GM12801 (cell line): ENCODE data around the gene UBR4.

Source experiments
- TF ChIP-seq, protein P1 (sequence below): IDR thresholded peaks from one replicate; pipeline ENCODE4 v1.5.1; 2011; ENCODE audit warnings: control low read depth; ENCODE audit not compliant: insufficient read length; ENCODE audit errors: extremely low read depth

The UBR4 gene

GRCh38 chr1:19120070-19120469 is 90.0 kb downstream of the UBR4 start:
- TF ChIP-seq, protein P1, sequence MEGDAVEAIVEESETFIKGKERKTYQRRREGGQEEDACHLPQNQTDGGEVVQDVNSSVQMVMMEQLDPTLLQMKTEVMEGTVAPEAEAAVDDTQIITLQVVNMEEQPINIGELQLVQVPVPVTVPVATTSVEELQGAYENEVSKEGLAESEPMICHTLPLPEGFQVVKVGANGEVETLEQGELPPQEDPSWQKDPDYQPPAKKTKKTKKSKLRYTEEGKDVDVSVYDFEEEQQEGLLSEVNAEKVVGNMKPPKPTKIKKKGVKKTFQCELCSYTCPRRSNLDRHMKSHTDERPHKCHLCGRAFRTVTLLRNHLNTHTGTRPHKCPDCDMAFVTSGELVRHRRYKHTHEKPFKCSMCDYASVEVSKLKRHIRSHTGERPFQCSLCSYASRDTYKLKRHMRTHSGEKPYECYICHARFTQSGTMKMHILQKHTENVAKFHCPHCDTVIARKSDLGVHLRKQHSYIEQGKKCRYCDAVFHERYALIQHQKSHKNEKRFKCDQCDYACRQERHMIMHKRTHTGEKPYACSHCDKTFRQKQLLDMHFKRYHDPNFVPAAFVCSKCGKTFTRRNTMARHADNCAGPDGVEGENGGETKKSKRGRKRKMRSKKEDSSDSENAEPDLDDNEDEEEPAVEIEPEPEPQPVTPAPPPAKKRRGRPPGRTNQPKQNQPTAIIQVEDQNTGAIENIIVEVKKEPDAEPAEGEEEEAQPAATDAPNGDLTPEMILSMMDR, result no peak

DNA sequence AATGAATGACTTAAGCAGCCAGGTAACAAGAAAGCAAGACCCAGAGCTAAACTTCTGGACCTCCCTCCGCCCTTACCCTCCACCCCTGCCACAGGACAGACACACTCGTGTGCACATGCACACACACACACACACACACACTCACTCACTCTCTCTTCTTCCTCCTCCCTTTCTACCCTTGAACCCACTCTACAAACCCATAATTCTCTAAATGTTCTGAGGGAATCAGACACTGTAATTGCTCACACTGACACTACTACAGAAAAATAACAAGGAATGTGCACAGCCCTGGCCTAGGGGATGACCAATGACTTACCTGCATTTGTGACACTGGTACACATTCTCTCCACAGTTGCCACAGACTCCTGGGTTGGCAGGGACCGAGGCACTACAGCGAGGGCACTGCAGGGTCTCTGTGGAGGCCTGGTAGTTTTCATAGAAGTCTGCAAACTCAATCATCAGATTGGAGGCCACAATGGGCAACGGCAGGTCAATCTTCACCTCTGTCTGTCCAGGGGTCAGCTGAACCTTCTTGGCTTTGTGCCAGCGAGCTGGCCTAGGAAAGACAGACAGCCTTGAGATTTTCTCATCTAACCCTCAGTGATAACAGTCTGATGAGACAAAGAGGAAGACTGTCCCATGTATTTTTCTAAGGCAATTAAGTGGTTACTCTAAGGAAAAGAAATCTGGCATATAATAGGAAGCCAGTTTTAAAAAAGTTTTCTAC is 94.8 kb downstream of the UBR4 start:
- TF ChIP-seq, protein P1, result no peak

GRCh38 chr1:19113697-19114092 is 96.4 kb downstream of the UBR4 start:
- TF ChIP-seq, protein P1, result no peak

GRCh38 chr1:19112891-19113696 is 97.0 kb downstream of the UBR4 start:
- TF ChIP-seq, protein P1, result no peak

DNA sequence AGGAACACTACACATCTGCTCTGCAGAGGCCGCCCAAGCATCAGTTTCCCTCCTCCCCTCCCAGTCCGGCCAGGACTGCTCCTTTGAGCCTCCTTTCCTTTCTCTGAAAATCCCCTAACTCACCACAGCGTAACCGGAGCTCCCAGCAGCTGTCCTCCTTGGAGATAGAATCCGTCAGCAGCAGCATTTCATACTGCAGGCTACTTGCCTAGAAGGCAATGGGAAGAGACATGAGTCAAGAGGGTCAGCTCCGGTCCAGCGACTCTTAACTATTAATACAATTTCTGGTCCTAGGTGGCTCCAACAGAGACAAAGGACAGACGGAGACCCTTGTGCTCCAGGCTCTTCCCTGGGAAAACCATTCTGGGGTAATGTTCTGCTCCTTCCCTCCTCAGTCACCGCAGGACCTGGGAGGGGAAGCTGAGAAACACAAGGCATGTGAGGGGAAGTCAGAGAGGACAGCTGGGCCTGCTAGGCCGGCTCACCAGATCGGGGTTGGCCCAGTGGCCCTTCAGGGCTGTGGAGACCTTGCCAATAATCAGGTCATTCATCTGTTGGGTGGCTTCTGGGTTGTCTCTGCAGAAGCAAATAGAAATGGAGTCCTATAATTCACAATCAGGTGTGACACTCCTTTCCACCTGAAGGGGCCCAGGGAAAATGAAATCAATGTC is 99.7 kb downstream of the UBR4 start:
- TF ChIP-seq, protein P1, result no peak

DNA sequence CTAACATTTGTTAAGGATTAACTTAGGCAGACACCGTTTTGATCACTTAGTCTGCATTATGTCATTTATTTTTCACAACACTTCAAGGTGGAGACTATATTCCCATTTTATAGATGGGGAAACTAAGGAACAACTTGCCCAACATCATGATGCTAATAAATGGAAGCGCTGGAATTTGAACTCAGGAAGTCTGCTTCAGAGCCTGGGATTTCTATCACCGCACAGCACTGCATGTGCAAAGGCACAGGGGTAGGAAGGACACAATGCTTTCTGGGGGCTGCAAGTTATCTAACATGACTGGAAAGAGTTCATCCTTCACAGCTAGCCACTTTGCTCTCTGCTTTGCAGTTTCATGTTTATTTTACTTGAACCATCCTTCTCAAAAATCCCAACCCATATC is 100.5 kb downstream of the UBR4 start:
- TF ChIP-seq, protein P1, result no peak

GRCh38 chr1:19101244-19101643 is 108.8 kb downstream of the UBR4 start:
- TF ChIP-seq, protein P1, result no peak
